ENCODE data around the gene RPS19.
"Not testable (repeated sequence)": the region's sequence is repeated elsewhere in the genome, so short reads cannot be mapped to it uniquely, and the experiment has no call there.

Gene RPS19

DNA sequence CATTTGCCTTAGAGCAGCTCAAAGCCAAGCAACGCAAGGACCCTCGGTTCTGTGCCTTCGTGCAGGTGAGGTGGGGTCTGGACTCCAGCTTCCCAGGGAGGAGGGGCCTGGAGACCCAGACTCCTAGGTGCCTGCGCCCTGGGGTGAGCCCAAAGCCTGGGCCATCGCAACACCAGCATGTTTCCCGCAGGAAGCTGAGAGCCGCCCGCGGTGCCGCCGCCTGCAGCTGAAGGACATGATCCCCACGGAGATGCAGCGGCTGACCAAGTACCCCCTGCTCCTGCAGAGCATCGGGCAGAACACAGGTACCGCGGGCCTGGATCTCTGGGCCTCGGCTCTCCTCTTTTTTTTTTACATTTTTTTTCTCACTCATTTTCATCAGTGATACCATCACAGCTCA is 42.5 kb downstream of the RPS19 start:
- no peak for DNase-seq

DNA sequence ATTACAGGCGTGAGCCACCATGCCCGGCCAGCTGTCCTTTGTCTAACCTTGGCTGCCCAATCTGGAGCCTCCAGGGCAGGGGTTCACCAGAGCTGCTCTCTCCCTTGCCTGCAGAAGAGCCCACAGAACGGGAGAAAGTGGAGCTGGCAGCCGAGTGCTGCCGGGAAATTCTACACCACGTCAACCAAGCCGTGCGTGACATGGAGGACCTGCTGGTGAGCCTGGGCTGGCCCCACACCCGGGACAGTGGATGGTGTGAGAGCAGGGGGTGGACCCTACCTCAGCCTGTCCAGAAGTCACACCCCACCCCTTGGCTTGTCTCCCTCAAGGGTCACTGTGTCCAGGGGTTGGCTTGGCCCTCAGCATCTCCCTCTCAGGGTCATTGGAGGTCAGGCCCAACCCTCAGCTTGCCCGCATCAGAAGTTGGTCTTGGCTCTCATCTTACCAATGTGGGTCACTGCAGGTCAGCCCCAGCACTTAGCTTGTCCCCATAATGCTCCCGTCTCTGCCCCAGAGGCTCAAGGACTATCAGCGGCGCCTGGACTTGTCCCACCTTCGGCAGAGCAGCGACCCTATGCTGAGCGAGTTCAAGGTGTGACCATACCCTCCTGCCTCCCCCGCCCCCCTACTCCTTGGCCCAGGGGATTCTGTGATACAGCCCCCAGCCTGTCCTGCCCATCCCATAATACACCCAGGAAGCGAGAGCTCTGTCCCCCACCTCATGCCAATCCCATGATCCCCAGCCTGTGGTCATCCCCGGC is 43.3 kb downstream of the RPS19 start:
- DNase-seq: no peak

DNA sequence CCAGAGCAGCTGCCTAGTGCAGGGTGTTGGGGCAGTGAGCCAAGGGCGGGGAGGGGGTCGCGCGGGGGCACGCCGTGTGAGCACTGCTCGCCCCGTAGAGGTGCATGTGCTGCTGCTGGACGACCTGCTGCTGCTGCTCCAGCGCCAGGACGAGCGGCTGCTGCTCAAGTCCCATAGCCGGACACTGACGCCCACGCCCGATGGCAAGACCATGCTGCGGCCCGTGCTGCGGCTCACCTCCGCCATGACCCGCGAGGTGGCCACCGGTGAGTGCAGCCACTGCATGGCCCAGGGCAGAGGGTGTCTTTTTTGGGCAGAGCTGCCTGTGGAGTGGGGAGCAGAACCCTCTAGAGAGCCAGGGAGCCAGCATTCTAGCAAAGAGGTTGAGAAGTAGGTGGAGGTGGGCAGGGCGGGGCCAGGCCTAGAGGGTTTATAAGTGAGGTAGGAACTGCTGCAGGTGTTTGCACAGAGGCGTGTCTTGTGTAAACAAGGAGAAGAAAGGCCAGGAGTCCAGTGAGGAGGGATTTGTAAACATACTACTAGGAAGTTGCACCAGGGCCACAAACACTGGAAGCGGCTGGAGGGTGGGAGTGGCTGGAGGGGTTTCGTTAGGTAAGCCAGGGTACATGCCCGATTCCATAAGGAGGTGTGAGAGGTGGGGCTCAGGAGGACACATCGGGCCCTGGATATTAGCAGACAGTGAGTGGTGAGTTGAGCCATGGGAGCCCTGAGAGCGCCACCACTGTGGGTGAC is 44.2 kb downstream of the RPS19 start:
- no peak for DNase-seq

DNA sequence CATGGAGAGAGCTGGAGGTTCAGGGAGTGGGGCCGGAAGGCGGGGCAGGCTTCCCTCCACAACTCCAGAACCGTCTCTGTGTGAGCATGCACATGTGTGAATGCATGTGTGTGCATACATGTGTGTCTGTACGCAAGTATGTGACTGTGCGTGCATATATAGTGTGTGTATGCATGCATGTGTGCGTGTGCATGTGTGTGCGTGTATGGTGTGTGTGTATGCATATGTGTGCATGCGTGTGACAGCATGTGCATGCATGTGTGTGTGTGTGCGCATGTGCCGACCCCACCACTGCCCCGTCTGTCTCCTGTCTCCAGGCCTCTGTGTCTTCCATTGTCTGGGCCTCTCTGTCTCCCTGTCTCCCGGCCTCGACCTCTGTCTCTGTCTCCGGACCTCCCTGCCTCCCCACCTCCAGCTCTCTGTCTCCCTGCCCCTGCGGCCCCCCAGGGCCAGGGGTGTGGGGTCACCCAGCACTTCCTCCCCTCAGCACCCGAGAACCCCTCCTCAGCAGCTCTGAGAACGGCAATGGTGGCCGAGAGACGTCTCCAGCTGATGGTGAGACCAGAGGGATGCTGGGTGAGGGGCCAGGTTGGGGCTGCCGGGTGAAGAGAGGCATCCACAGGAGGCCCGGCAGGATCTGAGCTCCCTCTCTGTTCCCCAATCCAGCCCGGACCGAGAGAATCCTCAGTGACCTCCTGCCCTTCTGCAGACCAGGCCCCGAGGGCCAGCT is 45.4 kb downstream of the RPS19 start:
- no peak for DNase-seq

DNA sequence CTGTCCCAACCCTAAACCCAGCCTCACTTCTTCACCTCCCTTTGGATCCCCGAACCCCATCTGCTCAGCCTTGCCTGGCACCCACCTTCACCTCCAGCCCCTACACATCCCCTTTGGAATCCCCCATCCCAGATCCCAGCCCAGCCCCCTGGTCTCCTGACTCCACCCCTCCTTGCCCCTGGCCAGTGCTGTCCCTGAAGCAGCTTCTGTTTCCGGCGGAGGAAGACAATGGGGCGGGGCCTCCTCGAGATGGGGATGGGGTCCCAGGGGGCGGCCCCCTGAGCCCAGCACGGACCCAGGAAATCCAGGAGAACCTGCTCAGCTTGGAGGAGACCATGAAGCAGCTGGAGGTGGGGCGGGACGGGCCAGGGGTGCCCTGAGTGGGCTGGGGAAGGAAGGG is 46.2 kb downstream of the RPS19 start:
- DNase-seq: no peak

DNA sequence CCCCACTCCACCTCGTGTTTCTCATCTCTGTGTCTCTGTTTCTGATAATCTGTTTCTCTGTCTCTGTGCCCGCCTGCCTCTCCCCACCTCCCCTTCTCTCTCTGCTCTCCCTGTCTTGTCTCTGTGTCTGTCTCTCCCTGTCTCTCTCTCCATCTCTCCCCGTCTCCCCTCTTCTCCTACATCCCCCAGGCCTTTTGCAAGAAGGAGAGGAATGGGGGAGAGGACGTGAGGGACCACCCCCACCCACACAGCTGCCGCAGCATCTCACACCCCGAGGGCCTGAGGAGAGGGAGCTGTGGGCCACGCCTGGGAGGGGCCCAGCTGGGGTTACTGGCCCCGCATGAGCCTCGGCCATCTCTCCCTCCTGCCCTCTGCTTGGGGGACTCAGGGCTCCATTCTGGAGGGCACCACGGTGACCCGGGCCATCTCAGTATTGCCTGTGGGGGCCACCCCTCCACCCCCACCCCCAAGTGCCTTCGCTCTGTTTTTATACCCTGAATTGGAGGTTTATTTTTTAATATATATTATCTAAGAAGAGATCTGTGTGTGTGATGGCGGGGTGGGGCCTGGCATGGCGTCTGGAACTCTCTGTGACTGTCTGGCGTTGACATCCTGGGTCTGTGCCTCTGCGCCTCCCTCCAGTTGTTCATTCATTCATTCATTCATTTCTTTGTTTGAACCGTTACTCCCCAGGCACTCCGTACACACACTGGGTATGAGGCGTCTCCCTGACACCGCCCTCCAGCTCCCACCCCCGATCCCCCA is 47.0 kb downstream of the RPS19 start:
- DNase-seq: no peak

DNA sequence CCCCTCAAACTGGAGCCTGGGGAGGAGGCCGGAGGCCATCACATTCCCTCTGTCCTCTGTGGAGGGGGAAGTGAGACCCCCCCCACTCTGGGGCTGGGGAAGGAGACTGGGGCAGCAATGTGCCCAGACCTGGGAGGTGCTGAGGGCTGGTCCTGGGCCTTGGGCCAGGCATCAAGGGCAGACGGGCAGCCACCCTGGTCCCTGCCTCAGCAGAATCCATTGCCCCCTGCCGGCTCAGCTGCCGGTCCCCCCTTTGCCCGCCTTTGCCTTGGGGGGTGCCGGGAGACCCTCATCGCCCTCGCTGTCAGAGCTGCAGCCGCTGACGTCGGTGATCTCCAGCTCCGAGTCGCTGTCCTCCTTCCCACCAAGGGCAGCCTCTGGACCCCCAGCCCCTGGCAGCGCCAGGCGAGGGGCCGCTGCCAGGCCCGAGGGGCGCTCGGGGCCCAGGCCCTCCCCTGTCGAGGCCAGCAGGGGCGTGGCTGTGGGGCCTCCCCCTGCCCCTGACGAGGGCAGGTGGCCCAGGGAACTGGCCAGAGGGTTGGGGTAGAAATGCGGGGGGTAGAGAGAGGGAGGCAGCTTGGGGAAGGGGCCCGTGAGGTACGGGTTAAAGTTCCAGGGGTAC is 48.0 kb downstream of the RPS19 start:
- DNase-seq: no peak

DNA sequence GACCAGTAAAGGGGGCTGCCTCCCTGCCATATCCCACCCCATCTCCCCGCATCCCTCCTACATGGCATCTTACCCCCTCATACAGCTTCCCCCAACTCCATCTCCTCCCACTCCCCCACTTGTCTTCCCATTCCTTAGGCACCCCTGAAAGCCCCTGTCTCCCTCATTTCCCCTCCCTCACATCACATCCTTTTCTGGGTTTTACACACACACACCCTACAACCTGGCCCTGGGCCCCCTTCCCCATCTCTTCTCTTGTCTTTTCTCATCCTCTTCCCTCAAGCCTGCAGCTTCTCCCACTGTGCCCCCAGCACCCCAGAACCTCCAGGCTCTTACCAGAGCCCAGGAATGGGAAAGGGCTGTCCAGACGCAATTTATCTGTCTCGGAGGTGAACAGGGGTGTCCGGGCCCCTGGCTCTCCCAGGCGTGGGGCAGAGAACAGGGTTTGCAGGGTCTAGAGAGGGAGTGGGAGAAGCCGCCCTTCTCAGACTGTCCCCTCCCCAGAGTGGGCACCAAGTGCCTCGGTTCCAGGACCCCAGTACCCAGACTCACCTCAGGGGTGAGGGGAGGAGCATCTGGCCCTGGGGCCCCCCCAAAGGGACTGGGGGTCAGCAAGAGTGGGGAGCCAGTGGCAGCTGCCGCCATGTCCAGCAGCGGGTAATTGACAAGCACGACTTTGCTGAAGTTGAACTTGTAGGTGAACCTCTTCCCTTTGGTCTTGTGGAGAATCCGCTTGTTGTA is 48.8 kb downstream of the RPS19 start:
- DNase-seq: no peak

DNA sequence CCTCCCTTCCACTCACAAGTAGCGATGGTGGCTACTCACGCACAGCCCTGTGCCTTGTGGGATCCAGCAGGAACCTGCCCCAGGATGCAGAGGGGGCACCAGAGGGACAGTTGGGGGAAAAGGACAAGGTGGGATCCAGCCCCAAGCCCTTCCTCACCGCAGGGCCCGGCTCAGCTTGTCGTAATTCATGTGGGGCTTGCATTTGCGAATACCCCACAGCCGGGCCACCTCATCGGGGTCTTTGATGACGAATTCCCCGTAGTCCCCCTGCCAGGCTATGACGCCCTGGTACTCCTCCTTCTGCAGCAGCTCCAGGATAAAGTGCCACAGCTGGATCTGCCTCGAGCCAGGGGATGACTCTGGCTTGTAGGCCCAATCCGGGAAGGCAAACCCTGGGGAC is 49.7 kb downstream of the RPS19 start:
- DNase-seq: no peak

DNA sequence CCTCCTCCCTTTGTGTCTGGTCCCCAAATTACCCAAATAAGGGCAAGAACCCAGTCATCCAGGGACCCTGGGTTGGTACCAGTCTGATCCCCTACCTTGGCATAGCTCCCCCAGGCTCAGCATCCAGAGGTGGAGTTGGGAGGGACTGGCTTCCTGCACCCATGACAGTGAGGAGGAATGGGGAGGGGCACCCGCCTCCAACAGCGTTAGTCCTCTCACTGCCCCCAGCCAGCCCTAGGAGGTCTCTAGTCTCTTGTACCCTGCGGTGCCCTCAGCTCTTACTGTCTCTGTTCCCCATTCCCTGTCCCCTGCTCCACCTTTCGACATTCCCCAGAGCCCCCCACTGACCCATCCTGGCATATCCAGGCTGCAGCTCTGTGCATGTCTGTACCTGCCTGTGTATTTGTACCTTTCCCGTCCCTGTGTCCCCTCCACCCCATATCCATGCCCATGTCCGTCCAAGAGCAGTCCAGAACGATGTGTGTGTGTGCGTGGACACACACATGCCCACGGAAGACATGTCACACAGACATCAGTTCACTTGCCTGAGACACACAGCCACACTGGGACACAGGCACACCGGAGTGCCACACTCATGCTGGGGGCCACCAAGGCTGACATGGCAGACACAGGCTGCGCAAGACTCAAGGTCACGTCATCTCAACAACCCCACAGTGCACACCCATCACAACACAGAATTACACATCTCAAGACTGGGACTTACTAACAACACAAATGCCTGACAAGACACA is 50.4 kb downstream of the RPS19 start:
- no peak for DNase-seq

DNA sequence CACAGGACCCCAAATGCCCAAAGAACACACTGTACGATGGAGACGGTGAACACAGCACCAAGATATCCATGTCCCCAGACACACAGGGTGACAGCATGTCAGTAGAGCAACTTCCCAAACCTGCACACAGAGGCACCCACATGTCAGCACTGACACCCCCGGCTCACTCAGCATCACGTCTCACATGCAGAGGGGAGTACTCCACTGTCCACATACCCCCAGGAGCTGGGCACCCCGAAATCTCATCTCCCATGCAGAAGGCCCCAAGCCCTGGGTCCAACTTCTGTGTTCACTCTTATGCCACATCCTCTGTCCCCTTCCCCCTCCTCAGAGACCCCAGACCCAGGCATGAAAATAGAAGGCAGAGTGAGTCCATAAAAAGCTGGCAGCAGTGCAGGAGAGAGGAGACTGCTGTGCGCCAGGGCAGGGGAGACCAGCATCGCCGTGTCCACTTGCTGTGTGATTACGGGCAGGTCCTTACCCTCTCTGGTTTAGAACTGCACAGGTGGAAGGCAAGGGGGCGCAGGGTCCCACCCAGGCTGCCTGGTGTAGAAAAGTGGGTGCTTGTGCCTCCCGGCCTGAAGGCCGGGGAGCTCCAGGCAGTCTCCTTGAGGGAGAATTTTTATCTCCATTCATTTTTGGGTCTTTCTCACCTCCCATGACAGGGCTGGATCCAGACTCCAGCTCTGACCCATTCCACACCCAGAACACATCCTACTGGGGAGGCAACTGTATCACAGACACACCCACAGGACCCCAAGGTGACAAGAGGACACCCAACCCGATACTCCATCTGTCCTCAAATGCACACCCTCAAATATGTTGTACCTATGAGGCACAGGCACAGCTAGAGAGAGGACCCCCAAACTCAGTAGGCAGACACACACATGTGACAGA is 51.2 kb downstream of the RPS19 start:
- DNase-seq: no peak

DNA sequence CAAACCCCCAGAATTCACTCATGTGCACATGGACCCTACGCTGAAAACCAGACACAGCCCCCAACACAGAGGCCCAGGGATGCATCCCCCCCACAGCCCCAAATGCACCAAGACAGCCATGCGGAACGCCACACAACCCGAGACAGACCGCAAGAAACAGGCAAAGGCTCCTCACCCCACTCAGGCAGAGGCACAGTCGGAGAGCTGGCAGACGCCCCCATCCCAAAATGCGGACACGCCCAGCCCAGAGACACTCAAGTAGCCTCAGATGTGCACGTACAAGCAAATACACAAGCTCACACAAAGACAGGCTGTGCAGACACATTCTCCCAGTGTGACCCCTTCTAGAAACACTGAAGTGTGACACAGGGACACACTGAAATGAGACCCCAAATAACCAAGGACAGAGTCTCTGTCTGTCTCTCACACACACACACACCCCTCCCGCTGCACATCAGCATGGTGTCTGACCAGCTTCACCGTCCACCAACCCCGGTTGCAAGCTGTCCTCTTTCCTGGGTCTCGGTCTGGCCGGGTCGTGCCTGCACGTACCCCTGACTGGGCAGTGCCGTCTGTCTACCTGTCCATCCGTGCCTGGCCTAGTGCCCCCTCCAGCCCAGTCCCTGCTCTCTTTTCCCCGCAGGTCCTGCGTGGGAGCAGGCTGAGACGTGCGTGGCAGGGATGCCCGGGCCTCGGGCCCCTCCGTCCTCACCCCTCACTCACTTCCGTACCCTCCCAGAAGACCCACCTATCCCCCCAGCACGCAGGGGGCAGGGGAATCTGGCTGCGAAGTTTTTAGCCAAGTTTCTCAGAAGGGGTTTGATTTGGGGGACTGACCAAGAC is 52.1 kb downstream of the RPS19 start:
- no peak for DNase-seq

DNA sequence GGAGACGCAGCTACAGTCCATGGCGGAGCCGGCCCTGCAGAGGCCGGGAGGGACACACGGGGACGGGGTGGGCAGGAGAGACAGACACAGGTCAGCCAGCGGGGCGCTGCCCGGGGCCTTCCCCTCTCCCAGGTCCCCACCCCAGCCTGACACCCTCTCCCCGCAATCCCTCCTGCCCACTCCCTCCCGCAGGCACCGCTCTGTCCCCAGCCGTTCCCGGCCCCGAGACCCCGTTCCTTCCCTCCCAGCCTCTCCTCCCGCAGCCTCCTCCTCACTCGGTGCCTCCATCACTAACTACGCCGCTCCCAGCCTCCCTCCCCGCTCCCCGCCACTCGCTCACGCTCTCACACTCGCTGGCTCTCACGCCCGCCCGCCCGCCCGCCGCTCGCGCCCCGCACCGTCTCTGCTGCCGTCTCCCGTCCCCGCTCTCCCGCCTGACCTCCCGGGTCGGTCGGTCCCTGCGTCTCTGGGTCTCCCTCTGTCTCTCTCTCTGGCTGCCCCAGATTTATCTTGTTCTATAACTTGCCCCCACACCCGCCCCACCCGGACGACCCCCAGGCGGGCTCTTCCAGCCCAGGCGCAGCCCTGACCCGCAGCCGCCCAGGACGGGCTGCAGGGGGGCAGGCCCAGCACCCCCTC is 53.0 kb downstream of the RPS19 start:
- no peak for DNase-seq

DNA sequence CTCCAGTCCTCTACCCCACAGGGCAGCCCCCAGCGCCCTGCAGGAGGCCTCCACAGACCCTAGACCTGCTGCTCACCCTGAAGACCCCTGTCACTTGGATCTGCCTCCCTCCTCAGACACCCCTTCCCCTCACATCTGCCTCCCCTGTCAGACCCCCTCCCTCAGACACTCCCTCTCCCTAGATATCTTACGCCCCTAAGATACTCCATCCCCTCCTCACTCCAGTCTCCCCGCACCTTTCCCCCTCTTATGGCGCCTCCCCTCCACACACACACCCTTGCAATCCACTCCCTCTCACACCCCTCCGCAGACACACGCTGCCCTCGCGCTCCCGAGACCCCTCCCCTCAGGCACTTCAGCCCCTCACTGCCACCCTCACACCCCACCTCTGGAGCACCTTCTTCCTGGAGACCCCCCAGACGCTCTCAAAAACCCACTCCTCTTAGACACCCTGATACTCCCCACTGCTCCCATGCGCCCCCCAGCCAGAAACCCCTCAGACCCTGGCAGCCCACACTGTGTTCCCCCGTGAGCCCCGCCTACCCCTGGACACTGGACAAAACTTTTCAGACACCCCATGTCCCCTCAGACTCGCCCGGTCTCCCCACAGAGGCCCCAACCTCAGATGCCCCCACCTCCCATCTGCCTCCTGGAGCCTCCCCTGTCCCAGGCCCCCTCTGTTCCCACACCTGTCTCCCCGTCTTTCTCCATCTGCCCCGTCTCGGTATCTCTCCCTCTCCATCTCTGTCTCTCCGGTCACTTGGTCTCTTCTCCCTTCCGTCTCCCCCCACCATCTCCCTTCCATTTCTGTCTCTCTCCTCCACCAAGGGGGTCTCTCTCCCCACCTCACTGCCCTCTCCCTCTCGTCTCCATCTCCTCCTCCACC is 53.7 kb downstream of the RPS19 start:
- no peak for DNase-seq

DNA sequence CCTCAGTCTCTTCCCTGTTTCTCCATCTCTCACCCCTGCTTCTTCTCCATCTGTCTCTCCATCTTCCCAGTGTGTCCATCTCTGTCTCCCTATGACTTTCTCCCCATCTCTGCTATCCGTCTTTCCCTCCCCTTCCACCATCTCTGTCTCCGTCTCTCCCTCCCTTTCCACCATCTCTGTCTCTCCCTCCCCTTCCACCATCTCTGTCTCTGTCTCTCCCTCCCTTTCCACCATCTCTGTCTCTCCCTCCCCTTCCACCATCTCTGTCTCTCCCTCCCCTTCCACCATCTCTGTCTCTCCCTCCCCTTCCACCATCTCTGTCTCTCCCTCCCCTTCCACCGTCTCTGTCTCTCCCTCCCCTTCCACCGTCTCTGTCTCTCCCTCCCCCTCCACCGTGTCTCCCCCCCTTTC is 54.4 kb downstream of the RPS19 start:
- DNase-seq: not testable (repeated sequence)

DNA sequence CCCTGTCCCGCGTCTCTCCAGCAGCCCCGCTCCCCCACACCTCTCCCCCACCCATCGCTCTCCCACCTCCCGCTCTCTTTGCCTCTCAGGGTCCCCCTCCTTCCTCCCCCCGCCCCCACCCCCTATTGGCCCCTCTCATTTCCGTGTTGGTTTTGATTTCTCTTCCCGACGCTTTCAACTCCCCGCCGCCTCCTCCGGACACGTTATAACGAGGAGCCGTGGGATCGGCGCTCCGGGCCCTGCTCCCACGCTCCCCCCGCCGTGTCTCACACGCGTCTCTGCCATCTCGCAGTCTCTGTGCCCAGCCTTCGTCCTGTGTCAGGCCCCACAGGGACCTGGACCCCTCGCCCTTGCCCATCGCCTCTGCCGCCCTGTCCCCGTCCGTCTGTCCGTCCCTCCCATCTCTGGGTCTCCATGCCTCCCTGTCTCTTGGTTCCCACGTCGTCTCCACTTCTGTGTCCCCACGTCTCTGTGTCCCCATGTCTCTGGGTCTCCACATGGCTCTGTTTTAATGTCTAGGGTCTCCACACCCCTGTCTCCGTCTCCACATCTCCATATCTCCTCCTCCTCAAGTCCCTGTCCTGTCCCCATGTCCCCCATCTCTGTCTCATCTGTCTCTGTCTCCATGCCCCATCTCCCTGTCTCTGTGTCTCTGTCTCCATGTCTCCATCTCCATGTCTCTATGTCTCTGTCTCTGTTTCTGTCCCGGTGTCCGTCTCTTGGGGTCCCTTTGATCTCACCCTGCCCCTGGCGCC is 55.1 kb downstream of the RPS19 start:
- DNase-seq: no peak

Data from activated CD4-positive, CD25-positive, alpha-beta regulatory T cell treated with anti-CD3 and anti-CD28 coated beads, Interleukin-2, amount 50 U/mL, for 72 hours (primary cell).